IPS-20b (cell line): ENCODE measurements around the gene PCBP2.
A peak's percentile ranks its signal among the peaks of the same experiment; 100 is the strongest.
"Not testable (repeated sequence)": the region's sequence is repeated elsewhere in the genome, so short reads cannot be mapped to it uniquely, and the experiment has no call there.

Experiments used
- H3K27ac ChIP-seq: one replicate; pipeline ENCODE4 v1.5.1; 2013; ENCODE audit warnings: low read length
- H3K27me3 ChIP-seq: 2 replicates; pipeline ENCODE4 v1.6.1; 2013; ENCODE audit warnings: mild to moderate bottlenecking, low read length, inconsistent platforms; ENCODE audit not compliant: insufficient read depth
- H3K36me3 ChIP-seq: 2 replicates; pipeline ENCODE4 v1.6.1; 2013; ENCODE audit warnings: low read depth, mild to moderate bottlenecking, inconsistent platforms, low read length, moderate library complexity; ENCODE audit not compliant: insufficient read depth
- H3K4me1 ChIP-seq: 2 replicates; pipeline ENCODE4 v1.6.1; 2013; ENCODE audit warnings: mild to moderate bottlenecking, control low read depth, inconsistent platforms, low read length, moderate library complexity; ENCODE audit not compliant: insufficient read depth
- H3K4me3 ChIP-seq: 2 replicates; pipeline ENCODE4 v1.5.1; 2013; ENCODE audit warnings: mild to moderate bottlenecking, low read length, inconsistent platforms
- H3K9ac ChIP-seq: 2 replicates; pipeline ENCODE4 v1.6.1; 2013; ENCODE audit warnings: low read depth, mild to moderate bottlenecking, inconsistent platforms, low read length, moderate library complexity
- H3K9me3 ChIP-seq: 2 replicates; pipeline ENCODE4 v1.6.1; 2013; ENCODE audit warnings: mild to moderate bottlenecking, low read depth, low read length, inconsistent platforms; ENCODE audit not compliant: insufficient read depth

The PCBP2 gene

DNA sequence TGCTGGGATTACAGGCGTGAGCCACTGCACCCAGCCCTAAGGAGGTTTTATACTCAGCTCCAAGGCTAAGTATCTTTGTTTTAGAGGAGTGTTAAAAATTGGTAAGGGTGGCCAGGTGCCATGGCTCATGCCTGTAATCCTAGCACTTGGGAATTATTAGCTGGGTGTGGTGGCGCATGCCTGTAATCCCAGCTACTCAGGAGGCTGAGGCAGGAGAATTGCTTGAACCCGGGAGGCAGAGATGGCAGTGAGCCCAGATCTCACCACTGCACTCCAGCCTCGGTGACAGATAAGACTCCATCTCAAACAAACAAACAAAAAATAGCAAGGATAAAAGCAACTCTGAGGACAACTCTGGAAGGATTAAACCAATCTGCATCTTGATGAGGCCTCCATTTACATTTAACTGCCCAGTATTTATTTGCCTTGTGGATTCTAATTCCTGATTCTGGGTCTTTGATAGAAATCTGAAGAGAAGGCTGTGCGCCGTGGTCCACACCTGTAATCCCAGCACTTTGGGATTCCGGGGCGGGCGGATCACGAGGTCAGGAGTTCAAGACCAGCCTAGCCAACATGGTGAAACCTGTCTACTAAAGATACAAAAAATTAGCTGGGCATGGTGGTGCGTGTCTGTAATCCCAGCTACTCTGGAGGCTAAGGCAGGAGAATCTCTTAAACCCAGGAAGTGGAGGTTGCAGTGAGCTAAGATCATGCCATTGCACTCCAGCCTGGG lies 7.1 kb upstream of the PCBP2 start:
- not testable (repeated sequence) for H3K27me3 ChIP-seq, H3K27ac ChIP-seq, H3K9ac ChIP-seq, H3K4me3 ChIP-seq, H3K4me1 ChIP-seq, H3K9me3 ChIP-seq
- H3K36me3 ChIP-seq: peaks cover 30% of the 10 kb centered on the region

- Histone ChIP-seq H3K4me1 (no peaks in the 10 kb centered on the region; the same call in 1 of the 2 replicates), H3K27me3 (no peaks in the 10 kb centered on the region), H3K27ac (no peak overlapping the region), H3K4me3 (no peak overlapping the region), H3K36me3 (peaks cover 40% of the 10 kb centered on the region), H3K9ac (no peak overlapping the region), H3K9me3 (no peaks in the 10 kb centered on the region)
Measured at GRCh38 chr12:53450936-53451335, 966 bp upstream of the PCBP2 start.

- peak overlapping the region; percentile 99 for H3K4me3 ChIP-seq
- no peaks in the 10 kb centered on the region for H3K9me3 ChIP-seq
- H3K36me3 ChIP-seq: peaks cover 51% of the 10 kb centered on the region
- no peaks in the 10 kb centered on the region for H3K27me3 ChIP-seq
- peak overlapping the region; percentile 98 for H3K9ac ChIP-seq
- no peaks in the 10 kb centered on the region; the same call in 1 of the 2 replicates for H3K4me1 ChIP-seq
- H3K27ac ChIP-seq: peak overlapping the region; percentile 95
Measured at GRCh38 chr12:53452159-53453077, 516 bp downstream of the PCBP2 start.

GRCh38 chr12:53453953-53454640 lies 2.2 kb downstream of the PCBP2 start:
- H3K27ac ChIP-seq: no peak overlapping the region
- peak overlapping the region; percentile 99 for H3K4me3 ChIP-seq
- H3K9ac ChIP-seq: peak overlapping the region; percentile 98; the same call in 1 of the 2 replicates
- no peaks in the 10 kb centered on the region for H3K27me3 ChIP-seq
- peaks cover 64% of the 10 kb centered on the region for H3K36me3 ChIP-seq
- H3K9me3 ChIP-seq: no peaks in the 10 kb centered on the region
- no peaks in the 10 kb centered on the region; the same call in 1 of the 2 replicates for H3K4me1 ChIP-seq

DNA sequence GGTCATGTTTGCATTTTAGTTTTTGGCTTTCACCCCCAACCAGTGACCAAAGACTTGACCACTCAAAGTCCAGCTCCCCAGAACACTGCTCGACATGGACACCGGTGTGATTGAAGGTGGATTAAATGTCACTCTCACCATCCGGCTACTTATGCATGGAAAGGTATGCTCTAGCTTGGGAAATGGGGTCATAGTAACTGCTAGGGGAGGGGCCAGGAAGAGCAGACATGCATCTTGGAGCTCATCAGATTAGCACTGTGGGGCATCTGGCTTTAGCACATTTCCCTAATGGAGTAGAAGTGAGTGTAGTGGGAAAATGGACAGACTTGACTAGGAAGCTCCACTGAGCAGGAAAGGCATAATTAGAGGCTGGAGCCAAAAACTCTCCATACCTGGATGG lies 2.8 kb downstream of the PCBP2 start:
- Histone ChIP-seq H3K9ac (no peak overlapping the region), H3K36me3 (peaks cover 70% of the 10 kb centered on the region), H3K27me3 (no peaks in the 10 kb centered on the region), H3K4me1 (no peaks in the 10 kb centered on the region; the same call in 1 of the 2 replicates), H3K4me3 (peak overlapping the region; percentile 99; the same call in 1 of the 2 replicates), H3K9me3 (no peaks in the 10 kb centered on the region), H3K27ac (no peak overlapping the region)

DNA sequence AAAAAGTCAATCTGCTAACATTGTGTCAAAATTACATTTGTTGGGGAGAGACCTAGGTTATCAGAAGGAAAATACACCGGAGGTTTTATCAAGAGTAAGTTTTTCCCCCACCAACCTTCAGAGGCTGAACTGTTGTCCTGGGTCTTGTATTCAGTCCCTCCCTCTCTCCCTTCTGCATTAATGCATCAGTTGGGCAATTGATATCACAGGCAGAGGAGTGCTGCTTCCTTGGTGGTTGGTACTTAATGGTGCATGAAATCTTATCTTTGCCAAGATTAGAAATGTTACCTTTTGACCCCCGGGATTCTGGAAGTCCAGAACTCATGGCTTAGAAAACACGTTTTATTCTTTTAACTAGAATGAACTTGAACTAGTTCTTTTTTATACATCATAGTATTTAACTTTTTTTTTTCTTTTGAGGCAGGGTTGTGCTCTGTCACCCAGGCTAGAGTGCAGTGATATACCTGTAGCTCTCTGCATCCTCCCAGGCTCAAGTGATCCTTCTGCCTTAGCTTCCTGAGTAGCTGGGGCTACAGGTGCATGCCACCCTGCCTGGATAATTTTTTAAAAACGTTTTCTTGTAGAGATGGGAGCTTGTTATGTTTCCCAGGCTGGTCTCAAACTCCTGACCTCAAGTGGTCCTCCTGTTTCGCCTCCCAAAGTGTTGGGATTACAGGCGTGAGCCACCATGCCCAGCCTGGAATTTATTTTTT lies 4.9 kb downstream of the PCBP2 start:
- peaks cover 91% of the 10 kb centered on the region for H3K36me3 ChIP-seq
- no peak overlapping the region for H3K4me3 ChIP-seq
- no peak overlapping the region for H3K27ac ChIP-seq
- no peaks in the 10 kb centered on the region for H3K27me3 ChIP-seq
- no peak overlapping the region for H3K9ac ChIP-seq
- H3K9me3 ChIP-seq: no peaks in the 10 kb centered on the region
- peaks cover 3% of the 10 kb centered on the region; the same call in 1 of the 2 replicates for H3K4me1 ChIP-seq

DNA sequence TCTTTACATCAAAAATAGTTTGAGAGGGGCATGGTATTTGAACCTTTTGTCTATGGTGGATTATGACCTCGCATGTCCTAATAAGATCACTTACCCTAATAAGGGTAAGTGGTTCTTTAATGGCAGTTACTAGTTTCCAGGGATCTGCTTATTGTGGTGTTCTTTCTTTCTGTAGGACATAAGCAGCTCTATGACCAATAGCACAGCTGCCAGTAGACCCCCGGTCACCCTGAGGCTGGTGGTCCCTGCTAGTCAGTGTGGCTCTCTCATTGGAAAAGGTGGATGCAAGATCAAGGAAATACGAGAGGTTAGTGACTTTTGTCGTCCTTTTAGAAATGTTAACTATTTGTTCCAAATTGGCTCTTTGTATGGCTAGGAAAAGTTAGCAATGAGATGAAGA lies 7.2 kb downstream of the PCBP2 start:
- Histone ChIP-seq H3K36me3 (peaks cover 100% of the 10 kb centered on the region), H3K27me3 (no peaks in the 10 kb centered on the region)

GRCh38 chr12:53461059-53461458 lies 9.2 kb downstream of the PCBP2 start:
- Histone ChIP-seq H3K9ac (no peak overlapping the region), H3K4me3 (no peak overlapping the region), H3K4me1 (peaks cover 8% of the 10 kb centered on the region; the same call in 1 of the 2 replicates), H3K27ac (no peak overlapping the region), H3K36me3 (peaks cover 100% of the 10 kb centered on the region), H3K9me3 (no peaks in the 10 kb centered on the region), H3K27me3 (no peaks in the 10 kb centered on the region)

More for the DNA sequence above, 7.2 kb downstream of the PCBP2 start:
- no peak overlapping the region for H3K9ac ChIP-seq
- H3K4me1 ChIP-seq: peaks cover 8% of the 10 kb centered on the region; the same call in 1 of the 2 replicates
- no peak overlapping the region for H3K4me3 ChIP-seq
- no peaks in the 10 kb centered on the region for H3K9me3 ChIP-seq
- H3K27ac ChIP-seq: no peak overlapping the region

- peaks cover 100% of the 10 kb centered on the region for H3K36me3 ChIP-seq
- no peak overlapping the region for H3K4me3 ChIP-seq
- H3K9me3 ChIP-seq: no peaks in the 10 kb centered on the region
- H3K4me1 ChIP-seq: peaks cover 8% of the 10 kb centered on the region; the same call in 1 of the 2 replicates
- H3K27me3 ChIP-seq: no peaks in the 10 kb centered on the region
- no peak overlapping the region for H3K9ac ChIP-seq
- H3K27ac ChIP-seq: no peak overlapping the region
Measured at GRCh38 chr12:53461591-53461990, 9.7 kb downstream of the PCBP2 start.

DNA sequence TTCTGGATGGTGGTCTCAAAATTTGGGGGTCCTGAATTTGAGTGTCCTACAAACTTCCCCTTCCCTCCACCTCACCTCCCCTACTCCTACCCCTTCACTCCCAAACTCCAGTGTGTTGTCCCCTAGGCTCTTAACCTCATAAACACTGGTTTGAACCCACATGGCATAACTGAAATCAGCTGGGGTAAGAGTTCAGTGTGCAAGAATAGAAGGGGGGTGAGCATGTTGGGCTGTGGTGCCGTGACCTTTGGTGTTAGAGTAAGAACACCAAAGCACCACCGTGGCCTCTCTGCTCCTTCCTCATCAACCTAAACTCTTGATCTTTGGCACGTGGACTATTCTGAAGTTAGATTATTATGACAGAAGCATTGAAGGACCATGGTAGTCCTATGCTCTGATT lies 11.0 kb downstream of the PCBP2 start:
- no peak overlapping the region for H3K9ac ChIP-seq
- peaks cover 8% of the 10 kb centered on the region; the same call in 1 of the 2 replicates for H3K4me1 ChIP-seq
- peaks cover 100% of the 10 kb centered on the region for H3K36me3 ChIP-seq
- no peaks in the 10 kb centered on the region for H3K9me3 ChIP-seq
- H3K27me3 ChIP-seq: no peaks in the 10 kb centered on the region
- no peak overlapping the region for H3K27ac ChIP-seq
- no peak overlapping the region for H3K4me3 ChIP-seq
